Astrocyte of the hippocampus (primary cell): Measurements from ENCODE around the gene CAPZA1.
A peak's percentile ranks its signal among the peaks of the same experiment; 100 is the strongest.

Experiments used
- DNase-seq: peaks from one replicate; pipeline ENCODE4 v3.0.0; 2011; ENCODE audit warnings: low read depth, low spot score

CAPZA1 gene

GRCh38 chr1:112714313-112715263 lies 95.0 kb downstream of the CAPZA1 start:
- DNase-seq, result peak; percentile 42

- peak; percentile 95 for DNase-seq
Measured at GRCh38 chr1:112715264-112716053, 95.8 kb downstream of the CAPZA1 start, which contains the start of gene PPM1J. TSS of gene PPM1J (minus strand) at chr1:112715332. CDS start at chr1:112715301, 31 bp downstream.

- DNase-seq, result peak; percentile 96
Measured at GRCh38 chr1:112716133-112716720, 96.6 kb downstream of the CAPZA1 start.

GRCh38 chr1:112717263-112717873 lies 97.7 kb downstream of the CAPZA1 start:
- DNase-seq, result no peak

GRCh38 chr1:112718691-112719418 lies 99.2 kb downstream of the CAPZA1 start:
- peak; percentile 91 for DNase-seq

GRCh38 chr1:112719706-112720105 lies 100.1 kb downstream of the CAPZA1 start:
- no peak for DNase-seq

- DNase-seq, result no peak
Measured at GRCh38 chr1:112720800-112721199, 101.2 kb downstream of the CAPZA1 start.
